Liver (tissue), 9 donors: ENCODE measurements around the gene DGCR2. TPM values are rescaled to one million over a fixed set of nuclear protein-coding genes. Genes with fewer than 3 reads are reported as not detected.

Experiments
- DNase-seq: peaks from one replicate; pipeline ENCODE4 v3.0.0-alpha.2; 2017; ENCODE audit warnings: low spot score
- H3K27ac ChIP-seq, 2 donors: one replicate each; pipeline ENCODE4 v1.7.0; 2013; ENCODE audit warnings: inconsistent platforms in 2 of 2, low read length in 2 of 2, control low read depth in 1 of 2, low read depth in 1 of 2, mild to moderate bottlenecking in 1 of 2
- H3K27me3 ChIP-seq, 4 donors: one replicate each; pipeline versions ENCODE4 v1.6.1 to v1.7.0; 2013; ENCODE audit warnings: low read length in 3 of 4, inconsistent platforms in 1 of 4, mild to moderate bottlenecking in 1 of 4, moderate library complexity in 1 of 4; ENCODE audit not compliant: control insufficient read depth in 4 of 4, insufficient read depth in 4 of 4
- H3K36me3 ChIP-seq, 4 donors: one replicate each; pipeline versions ENCODE4 v1.6.1 to v1.7.0; 2013; ENCODE audit warnings: low read length in 3 of 4, mild to moderate bottlenecking in 3 of 4, low read depth in 1 of 4, moderate library complexity in 1 of 4; ENCODE audit not compliant: control insufficient read depth in 4 of 4, insufficient read depth in 3 of 4
- H3K4me1 ChIP-seq, 4 donors: one replicate each; pipeline versions ENCODE4 v1.6.1 to v1.7.0; 2013; ENCODE audit warnings: low read length in 3 of 4, mild to moderate bottlenecking in 3 of 4, moderate library complexity in 1 of 4; ENCODE audit not compliant: control insufficient read depth in 4 of 4, insufficient read depth in 4 of 4
- H3K4me3 ChIP-seq, 3 donors: one replicate each; pipeline versions ENCODE4 v1.6.1 to v1.7.0; 2013; ENCODE audit warnings: low read length in 3 of 3, control low read depth in 1 of 3, low read depth in 1 of 3, mild to moderate bottlenecking in 1 of 3
- H3K9ac ChIP-seq, 2 donors: one replicate each; pipeline ENCODE4 v1.7.0; 2013; ENCODE audit warnings: low read length in 2 of 2, mild to moderate bottlenecking in 2 of 2, moderate library complexity in 2 of 2, control low read depth in 1 of 2, low read depth in 1 of 2
- H3K9me3 ChIP-seq, 4 donors: one replicate each; pipeline versions ENCODE4 v1.6.1 to v1.7.0; 2013; ENCODE audit warnings: low read length in 3 of 4; ENCODE audit not compliant: control insufficient read depth in 4 of 4
- EGR1 ChIP-seq, 2 donors: IDR thresholded peaks; 2 replicates each; pipeline ENCODE4 v1.6.1; 2016 to 2018; ENCODE audit warnings: antibody characterized with exemption in 2 of 2, low read depth in 2 of 2
- FOXA1 ChIP-seq: IDR thresholded peaks from 2 replicates; pipeline ENCODE4 v1.6.1; 2016; ENCODE audit warnings: antibody characterized with exemption
- FOXA2 ChIP-seq: IDR thresholded peaks from 2 replicates; pipeline ENCODE4 v1.6.1; 2016; ENCODE audit warnings: antibody characterized with exemption
- GABPA ChIP-seq, 2 donors: IDR thresholded peaks in 1 of 2; conservative IDR thresholded peaks in 1 of 2; 2 replicates each; pipeline ENCODE4 v1.6.1; 2016; ENCODE audit warnings: antibody characterized with exemption in 2 of 2, mild to moderate bottlenecking in 1 of 2, moderate library complexity in 1 of 2
- HNF4A ChIP-seq, 2 donors: conservative IDR thresholded peaks; 2 replicates each; pipeline ENCODE4 v1.6.1; 2016; ENCODE audit warnings: antibody characterized with exemption in 2 of 2, mild to moderate bottlenecking in 2 of 2
- HNF4G ChIP-seq: IDR thresholded peaks from 2 replicates; pipeline ENCODE4 v1.6.1; 2016; ENCODE audit warnings: antibody characterized with exemption
- JUND ChIP-seq, 2 donors: IDR thresholded peaks; 2 replicates each; pipeline ENCODE4 v1.6.1; 2016; ENCODE audit warnings: antibody characterized with exemption in 2 of 2
- NR2F2 ChIP-seq: IDR thresholded peaks from 2 replicates; pipeline ENCODE4 v1.6.1; 2016; ENCODE audit warnings: antibody characterized with exemption
- RAD21 ChIP-seq, 2 donors: IDR thresholded peaks; 2 replicates each; pipeline ENCODE4 v1.6.1; 2016; ENCODE audit warnings: antibody characterized with exemption in 2 of 2, mild to moderate bottlenecking in 2 of 2
- RXRA ChIP-seq, 2 donors: IDR thresholded peaks; 2 replicates each; pipeline ENCODE4 v1.6.1; 2017 to 2018; ENCODE audit warnings: antibody characterized with exemption in 2 of 2, mild to moderate bottlenecking in 1 of 2
- SP1 ChIP-seq: IDR thresholded peaks from 2 replicates; pipeline ENCODE4 v1.6.1; 2018; ENCODE audit warnings: antibody characterized with exemption, mild to moderate bottlenecking
- YY1 ChIP-seq: IDR thresholded peaks from 2 replicates; pipeline ENCODE4 v1.6.1; 2016; ENCODE audit warnings: antibody characterized with exemption, mild to moderate bottlenecking
- ZBTB33 ChIP-seq: IDR thresholded peaks from 2 replicates; pipeline ENCODE4 v1.6.1; 2016; ENCODE audit warnings: antibody characterized with exemption
- WGBS: extraction: QIAGEN DNeasy Blood & Tissue Kit; methylation state at CpG from one replicate; pipeline ENCODE4 v1.1.7; 2013; 5-methylcytosine and 5-hydroxymethylcytosine counted together
- polyA plus RNA-seq, 2 donors: library from polyadenylated mRNA; stranded (reverse) in 1 of 2; unstranded in 1 of 2; fragments of 200-250 nt in 1 of 2; fragments of >200 nt in 1 of 2; fragmentation: Nextera tagmentation in 1 of 2; extraction: Ambion mirVana in 1 of 2; gene quantifications; one replicate each; pipeline versions ENCODE4 v1.2.1 to v1.2.3, GENCODE V29; 2013 to 2015
- total RNA-seq, 2 donors: library from RNA; depleted of rRNA; stranded (reverse); fragments of >200 nt; gene quantifications; one replicate each; pipeline ENCODE4 v1.2.3, GENCODE V29; 2014
- TF ChIP-seq, protein P1 (sequence below): IDR thresholded peaks from 2 replicates; pipeline ENCODE4 v1.6.1; 2016; ENCODE audit warnings: antibody characterized with exemption
- TF ChIP-seq, protein P2 (sequence below): IDR thresholded peaks from 2 replicates; pipeline ENCODE4 v1.6.1; 2016; ENCODE audit warnings: antibody characterized with exemption
- donor health status: healthy.
- donor health status: healthy.
- donor health status: healthy.
- donor health status: healthy.
- donor health status: healthy.

DGCR2 gene
- total and polyA plus RNA-seq, 4 donors = 11.2 to 30.0 (median 21.1) TPM

DNA sequence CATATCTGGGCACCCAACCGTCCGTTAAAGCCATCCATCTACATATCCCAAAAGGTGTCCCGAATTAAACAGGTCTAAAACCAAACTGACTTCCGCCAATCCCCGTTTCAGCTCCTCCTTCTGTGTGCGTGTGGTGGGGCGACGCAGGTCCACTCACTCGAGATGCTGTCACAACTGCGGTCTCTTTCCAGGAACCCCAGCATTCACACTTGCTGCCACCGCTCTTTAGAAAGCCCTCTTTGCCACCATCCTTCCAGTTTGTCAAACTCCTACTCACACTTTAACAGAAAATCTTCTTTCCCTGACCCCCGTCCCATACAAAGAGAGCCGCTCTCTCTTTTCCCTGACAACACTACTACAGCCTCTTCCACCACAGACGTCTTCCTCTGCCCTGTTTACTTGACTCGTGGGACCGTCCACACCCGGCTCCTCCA is 21.8 kb upstream of the DGCR2 start (continued):
- no peak for TF ChIP-seq ZBTB33
- TF ChIP-seq YY1 = no peak
- no peak for TF ChIP-seq NR2F2

DNA sequence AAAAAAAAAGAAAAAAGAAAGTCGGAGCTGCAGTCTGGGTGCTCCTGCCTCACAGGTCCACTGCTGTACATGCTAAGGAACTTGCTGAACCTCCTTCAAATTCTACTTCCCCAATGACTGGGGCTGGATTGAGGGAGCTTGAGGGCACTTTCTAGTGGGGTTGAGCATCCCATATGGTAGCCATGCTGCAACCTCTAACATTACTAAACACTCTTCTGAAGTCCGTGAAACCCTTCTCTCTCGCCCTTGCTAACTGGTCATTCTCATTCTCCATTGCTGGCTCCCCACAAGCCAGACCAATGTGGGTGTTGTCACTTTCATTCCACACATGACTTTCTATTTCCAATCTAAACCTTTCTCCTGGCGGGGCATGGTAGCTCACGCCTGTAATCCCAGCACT is 21.0 kb upstream of the DGCR2 start:
- no peak for DNase-seq
- WGBS = 95% methylated on average over 5 of the region's 5 CpGs
- no peak overlapping the region for H3K4me3 ChIP-seq
- no peak overlapping the region for H3K27ac ChIP-seq
- H3K9ac ChIP-seq = no peak overlapping the region
- H3K27me3 ChIP-seq = peaks cover 0 to under 1% (median 0%) of the 10 kb centered on the region in 4 donors
- peaks cover 13 to 38% (median 21%) of the 10 kb centered on the region in 4 donors for H3K36me3 ChIP-seq
- TF ChIP-seq, protein P1, sequence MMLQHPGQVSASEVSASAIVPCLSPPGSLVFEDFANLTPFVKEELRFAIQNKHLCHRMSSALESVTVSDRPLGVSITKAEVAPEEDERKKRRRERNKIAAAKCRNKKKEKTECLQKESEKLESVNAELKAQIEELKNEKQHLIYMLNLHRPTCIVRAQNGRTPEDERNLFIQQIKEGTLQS = no peak
- TF ChIP-seq FOXA2 = no peak
- TF ChIP-seq, protein P2, sequence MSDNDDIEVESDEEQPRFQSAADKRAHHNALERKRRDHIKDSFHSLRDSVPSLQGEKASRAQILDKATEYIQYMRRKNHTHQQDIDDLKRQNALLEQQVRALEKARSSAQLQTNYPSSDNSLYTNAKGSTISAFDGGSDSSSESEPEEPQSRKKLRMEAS = no peak
- no peak for TF ChIP-seq RXRA (IDR thresholded peaks at IDR 0.05)
- no peaks in the 10 kb centered on the region for H3K9me3 ChIP-seq
- H3K4me1 ChIP-seq = peaks cover 2 to 12% (median 11%) of the 10 kb centered on the region in 4 donors

- peaks cover 2 to 12% (median 11%) of the 10 kb centered on the region in 4 donors for H3K4me1 ChIP-seq
- H3K4me3 ChIP-seq = no peak overlapping the region
- no peak overlapping the region for H3K9ac ChIP-seq
- H3K27me3 ChIP-seq = no peaks in the 10 kb centered on the region
- WGBS = 98% methylated on average over 9 of the region's 9 CpGs
- no peak for DNase-seq
- no peaks in the 10 kb centered on the region for H3K9me3 ChIP-seq
- H3K36me3 ChIP-seq = peaks cover 13 to 46% (median 22%) of the 10 kb centered on the region in 4 donors
- no peak overlapping the region for H3K27ac ChIP-seq
- TF ChIP-seq JUND (IDR thresholded peaks at IDR 0.05) (no peak), RAD21 (IDR thresholded peaks at IDR 0.05) (no peak), HNF4A (conservative IDR thresholded peaks at IDR 0.05) (no peak), RXRA (IDR thresholded peaks at IDR 0.05) (no peak), HNF4G (no peak), GABPA (IDR thresholded peaks at IDR 0.05 in 1 of 2, conservative IDR thresholded peaks at IDR 0.05 in 1 of 2) (no peak), FOXA1 (no peak), FOXA2 (no peak), NR2F2 (no peak), SP1 (no peak), EGR1 (IDR thresholded peaks at IDR 0.05; ENCODE audit: low read depth in 2 of 2) (no peak), ZBTB33 (no peak), YY1 (no peak)
- TF ChIP-seq, protein P2 = no peak
- TF ChIP-seq, protein P1 = no peak
These were observed 20.2 kb upstream of the DGCR2 start for GRCh38 chr22:19142394-19142793.
